Prostate gland (tissue), 2 donors: ENCODE measurements around the gene CKAP2.

Source experiments
- CTCF ChIP-seq, 4 experiments: fragments of 200-600 bp in 2 of 4; fragments of 450-650 bp in 2 of 4; sonication (generic) in 2 of 4; IDR thresholded peaks; 1 replicate in 3 of 4; 2 replicates in 1 of 4; pipeline ENCODE4 v1.5.1; 2016 to 2019; ENCODE audit warnings: antibody characterized with exemption in 4 of 4, mild to moderate bottlenecking in 2 of 4, moderate library complexity in 2 of 4
- POLR2A ChIP-seq: fragments of 450-650 bp; IDR thresholded peaks from one replicate; pipeline ENCODE4 v1.6.1; 2016; ENCODE audit warnings: antibody characterized with exemption, mild to moderate bottlenecking
- POLR2AphosphoS5 ChIP-seq: sonication (generic); formaldehyde crosslinking; IDR thresholded peaks from one replicate; pipeline ENCODE4 v1.6.1; 2017; ENCODE audit warnings: antibody characterized with exemption

DNA sequence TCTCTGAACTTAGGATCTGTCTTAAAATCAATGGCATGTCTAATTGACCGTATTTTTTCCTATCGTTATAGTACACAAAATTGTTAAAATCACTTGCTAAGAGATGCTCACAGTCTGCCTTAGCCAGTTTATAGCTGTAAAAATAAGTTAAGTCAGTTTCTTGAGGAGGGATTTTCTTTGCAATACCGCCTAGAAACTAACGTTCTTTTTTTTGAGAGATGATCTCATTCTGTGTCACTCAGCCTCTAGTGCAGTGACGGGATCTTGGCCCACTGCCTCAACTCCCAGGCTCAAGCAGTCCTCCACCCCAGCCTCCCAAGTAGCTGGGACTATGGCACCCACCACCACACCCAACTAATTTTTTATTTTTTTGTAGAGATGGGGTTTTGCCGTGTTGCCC is 4.4 kb downstream of the CKAP2 start:
- TF ChIP-seq CTCF (IDR thresholded peaks at IDR 0.05), result no peak
- TF ChIP-seq POLR2AphosphoS5, result no peak
- TF ChIP-seq POLR2A, result no peak
